K562 treated with DMSO at 1 percent for 48 hours (cell line): ENCODE results near the gene YTHDF1. TPM values are rescaled to one million over a fixed set of nuclear protein-coding genes. Genes with fewer than 3 reads are reported as not detected.

Experiments
- total RNA-seq: library from RNA; unstranded; fragments of 300-600 nt; gene quantifications from 2 replicates; pipeline ENCODE4 v1.2.3, GENCODE V29; 2022; ENCODE audit warnings: low replicate concordance; ENCODE audit errors: extremely low read depth

The YTHDF1 gene
- not detected in 2 replicates for total RNA-seq

DNA sequence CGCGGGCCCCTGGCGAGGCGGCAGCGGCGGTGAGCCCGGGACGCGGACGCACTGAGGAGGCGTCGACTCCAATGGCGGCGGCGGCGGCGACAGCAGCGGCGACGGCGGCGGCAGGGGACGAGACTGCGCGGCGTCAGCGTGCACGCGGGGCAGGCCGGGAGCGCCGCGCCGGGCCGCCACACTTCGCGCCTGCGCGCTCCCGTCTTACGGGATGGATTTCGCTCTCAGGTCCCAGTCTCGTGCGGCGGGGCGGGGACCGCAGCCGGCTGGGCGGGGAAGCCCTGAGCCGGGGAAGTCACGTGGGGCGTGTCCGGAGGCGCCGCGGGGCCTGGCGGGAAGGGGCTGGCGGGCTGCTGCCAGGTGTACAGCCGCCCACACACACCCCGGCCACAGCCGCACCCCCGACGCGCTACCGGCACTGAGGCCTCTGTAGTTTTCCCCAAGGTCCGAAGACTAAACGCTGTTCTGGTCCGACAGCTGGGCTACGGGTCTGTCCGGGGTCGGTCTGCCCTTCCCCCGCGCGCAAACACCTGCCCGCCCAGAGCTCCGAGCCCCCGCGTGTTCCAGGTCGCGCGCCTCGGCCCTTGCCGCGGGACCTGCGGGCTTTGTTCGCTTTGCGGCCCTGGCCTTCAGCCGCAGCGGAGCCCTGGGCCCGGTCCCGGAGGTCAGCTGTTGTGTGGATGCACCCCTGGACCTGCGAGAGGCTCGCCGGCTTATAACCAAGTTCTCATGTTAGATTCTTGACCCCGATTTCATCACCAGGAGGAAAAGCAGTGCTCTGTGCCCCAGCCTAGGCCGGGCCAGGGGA lies at the start of gene YTHDF1:
Gene YTHDF1 (minus strand): TSS at position 91 of the 808 bp plus-strand sequence. CDS start 239 bp downstream, outside the sequence.

DNA sequence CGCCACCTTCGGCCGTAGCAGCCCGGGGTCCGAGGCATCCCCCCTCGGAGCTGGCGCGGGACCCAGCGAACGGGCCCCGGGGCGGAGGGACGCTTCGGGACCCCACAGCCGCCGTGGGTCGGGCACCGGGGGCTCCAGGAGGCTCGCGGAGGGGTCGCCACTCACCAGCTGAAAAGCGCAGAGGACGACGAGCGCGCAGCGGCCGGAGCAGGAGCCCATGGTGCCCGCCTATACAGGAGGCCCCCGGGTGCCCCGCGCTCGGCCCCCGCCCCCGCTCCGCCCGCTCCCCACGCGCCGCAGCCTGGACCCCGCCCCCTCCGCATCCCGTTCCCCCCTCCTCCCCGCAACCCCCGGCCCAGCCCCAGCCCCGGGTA lies 38.3 kb upstream of the YTHDF1 start, which contains the start of gene NKAIN4:
Gene NKAIN4 (minus strand): TSS at position 232 of the 374 bp plus-strand sequence. CDS start 13 bp downstream, at position 219.

DNA sequence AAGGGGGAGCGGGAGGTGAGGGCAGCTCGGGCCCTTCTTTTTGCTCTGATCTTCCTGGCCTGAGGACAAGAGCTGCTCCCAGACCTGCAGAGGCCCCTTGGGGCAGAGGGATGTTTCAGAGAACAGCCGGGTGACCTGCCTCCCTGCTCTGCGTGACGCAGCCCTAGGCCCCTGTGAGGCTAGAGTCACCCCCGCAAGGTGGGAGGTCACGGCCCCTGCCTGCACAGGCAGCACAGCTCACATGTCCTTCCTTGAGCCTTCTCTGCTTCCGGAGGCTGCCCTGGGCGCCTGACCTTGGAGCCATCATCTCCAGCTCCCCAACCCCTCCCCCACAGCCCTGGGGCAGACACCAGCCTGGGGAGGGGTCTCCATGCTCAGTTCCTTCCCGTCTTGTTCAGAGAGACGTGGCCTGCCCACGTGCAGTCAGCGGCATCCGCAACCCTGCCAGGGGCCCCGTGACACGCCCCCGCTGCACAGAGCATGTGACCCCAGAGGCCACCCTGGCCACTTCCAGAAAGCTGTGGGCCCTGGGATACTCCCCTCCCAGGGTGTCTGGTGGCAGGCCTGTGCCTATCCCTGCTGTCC lies 19.6 kb upstream of the YTHDF1 start, which contains the start of gene BIRC7:
Gene BIRC7 (plus strand): TSS at position 507 of the 585 bp plus-strand sequence. CDS start 192 bp downstream, outside the sequence.

Other genes starting within 250 kb of the YTHDF1 start
- not detected in 2 replicates for gene BHLHE23, start 209.2 kb downstream of the YTHDF1 start, total RNA-seq
- gene BIRC7, start 19.8 kb upstream of the YTHDF1 start, total RNA-seq: not detected in 2 replicates
- gene NKAIN4, start 38.3 kb upstream of the YTHDF1 start, total RNA-seq: not detected in 2 replicates
- gene ARFGAP1, start 56.7 kb upstream of the YTHDF1 start, total RNA-seq: 409 TPM in 1 of 2 replicates, not detected in the other
- not detected in 2 replicates for gene COL20A1, start 77.1 kb upstream of the YTHDF1 start, total RNA-seq
- gene CHRNA4, start 145.2 kb upstream of the YTHDF1 start, total RNA-seq: not detected in 2 replicates